Activated T-cell treated with anti-CD3 and anti-CD28 coated beads, Interleukin-2, amount 50 U/mL, for 48 hours (primary cell): ENCODE results near the gene NAXE.
"Not testable (repeated sequence)": the region's sequence is repeated elsewhere in the genome, so short reads cannot be mapped to it uniquely, and the experiment has no call there.

Experiments used
- DNase-seq, 2 experiments: peaks; one replicate each; pipeline ENCODE4 v3.0.0-alpha.2; 2020

The NAXE gene

DNA sequence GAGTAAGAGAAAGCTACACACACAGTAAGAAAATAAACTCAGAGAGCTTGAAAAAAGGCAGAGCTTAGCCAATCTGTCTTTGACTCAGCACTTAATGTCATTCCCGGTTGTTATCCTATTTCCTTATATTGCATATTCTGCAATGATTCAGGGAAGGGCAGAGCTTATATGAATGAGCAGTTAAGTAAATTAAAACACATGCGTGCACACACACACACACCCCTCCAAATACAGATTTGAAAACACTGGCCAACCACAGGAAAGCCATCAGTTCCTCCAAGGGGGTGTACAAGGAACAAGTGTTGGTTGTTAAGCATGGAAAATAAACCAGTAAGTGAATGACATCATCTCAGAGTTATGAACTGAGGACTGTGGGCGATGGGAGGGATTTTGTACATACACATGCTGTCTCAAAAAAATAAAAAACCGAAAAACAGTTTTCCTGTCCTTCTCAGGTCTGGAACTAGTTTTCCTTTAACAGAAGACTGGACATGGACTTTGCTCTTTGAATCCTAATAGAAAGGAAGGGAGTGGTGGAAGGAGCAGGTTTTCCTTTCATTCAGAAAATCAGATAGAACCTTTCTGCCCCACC lies 20.2 kb upstream of the NAXE start:
- no peak for DNase-seq

- DNase-seq = peak; percentile 77 to 80
Measured at GRCh38 chr1:156571919-156572662, 19.5 kb upstream of the NAXE start, which contains the start of gene IQGAP3. IQGAP3 (minus strand) TSS chr1:156572565; CDS start chr1:156572529, 36 bp downstream.

DNA sequence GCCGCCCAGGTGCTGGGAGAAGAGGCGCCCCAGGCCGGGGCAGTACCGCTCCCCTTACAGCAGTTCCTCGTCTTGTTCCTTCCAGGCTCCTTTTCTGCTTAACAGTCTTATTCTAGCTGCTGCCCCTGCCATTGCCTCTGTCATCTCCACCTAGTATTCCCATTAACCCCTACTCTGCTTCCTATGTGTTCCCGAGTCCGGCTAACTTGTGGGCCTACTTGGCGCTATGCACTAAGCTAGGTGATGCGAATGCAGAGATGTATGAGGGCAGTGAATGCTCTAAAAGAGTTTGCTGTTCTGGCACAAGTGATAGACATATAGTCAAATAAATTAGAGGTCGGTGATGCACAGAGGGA lies 18.9 kb upstream of the NAXE start:
- DNase-seq = no peak

- no peak for DNase-seq
Measured at GRCh38 chr1:156574039-156574633, 17.4 kb upstream of the NAXE start.

GRCh38 chr1:156577550-156577949 lies 14.0 kb upstream of the NAXE start:
- no peak for DNase-seq

GRCh38 chr1:156578055-156578454 lies 13.5 kb upstream of the NAXE start:
- DNase-seq = no peak

DNA sequence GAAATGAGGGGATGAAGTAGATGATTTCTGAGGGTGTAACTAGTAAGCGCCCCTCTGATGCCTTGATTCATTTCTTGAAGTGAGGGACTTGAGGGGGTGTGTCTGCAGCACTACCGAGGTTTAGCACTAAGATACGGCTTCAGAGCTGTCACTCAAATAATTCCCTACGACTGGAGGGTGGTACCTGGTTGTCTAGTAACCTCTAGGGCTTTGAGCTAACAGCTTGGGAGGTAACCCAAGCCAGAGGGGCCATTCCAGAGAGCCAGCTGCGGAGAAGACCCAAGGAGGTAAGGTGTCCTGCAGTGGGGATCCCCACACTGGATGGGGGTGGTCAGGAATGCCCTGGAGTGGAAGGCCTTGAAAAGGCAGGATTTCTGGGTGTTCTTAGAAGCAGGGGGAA lies 12.1 kb upstream of the NAXE start, which contains the start of gene TTC24:
Gene TTC24 (plus strand): TSS at position 252 of the 400 bp plus-strand sequence. CDS start 1,642 bp downstream, outside the sequence.
- DNase-seq = no peak

- DNase-seq = peak; percentile 65 to 73
Measured at GRCh38 chr1:156581661-156582387, 9.8 kb upstream of the NAXE start.

DNA sequence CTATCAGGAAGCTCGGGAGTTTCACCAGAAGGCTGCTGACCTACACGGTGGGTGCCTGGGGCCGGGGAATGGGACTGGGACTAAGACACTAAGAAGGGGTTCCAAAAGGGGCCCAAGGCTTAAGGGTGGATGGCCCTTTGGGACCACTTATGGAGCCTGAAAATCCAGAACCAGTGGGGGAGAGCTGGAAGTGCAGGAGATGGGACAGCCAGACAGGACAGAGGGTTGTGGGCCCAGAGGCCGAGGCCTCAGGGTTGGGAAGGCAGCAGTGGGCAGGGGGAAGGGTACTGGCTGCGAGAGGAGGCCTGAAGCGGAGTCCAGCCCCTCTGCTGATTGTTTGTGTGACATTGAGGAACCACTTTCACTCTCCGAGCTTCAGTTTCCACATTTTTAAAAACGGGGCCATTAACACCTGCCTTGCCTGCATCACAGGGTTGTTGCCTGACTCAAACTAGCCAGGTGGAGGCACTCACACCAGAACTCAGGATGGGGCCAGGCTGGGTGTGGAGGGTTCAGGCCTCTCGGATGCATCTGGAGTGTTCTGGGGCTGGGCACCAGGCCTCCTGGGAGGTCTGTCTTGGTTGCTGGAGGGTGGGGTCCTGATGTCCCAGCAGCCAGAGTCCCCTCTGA lies 9.1 kb upstream of the NAXE start:
- DNase-seq = peak; percentile 52 to 58

DNA sequence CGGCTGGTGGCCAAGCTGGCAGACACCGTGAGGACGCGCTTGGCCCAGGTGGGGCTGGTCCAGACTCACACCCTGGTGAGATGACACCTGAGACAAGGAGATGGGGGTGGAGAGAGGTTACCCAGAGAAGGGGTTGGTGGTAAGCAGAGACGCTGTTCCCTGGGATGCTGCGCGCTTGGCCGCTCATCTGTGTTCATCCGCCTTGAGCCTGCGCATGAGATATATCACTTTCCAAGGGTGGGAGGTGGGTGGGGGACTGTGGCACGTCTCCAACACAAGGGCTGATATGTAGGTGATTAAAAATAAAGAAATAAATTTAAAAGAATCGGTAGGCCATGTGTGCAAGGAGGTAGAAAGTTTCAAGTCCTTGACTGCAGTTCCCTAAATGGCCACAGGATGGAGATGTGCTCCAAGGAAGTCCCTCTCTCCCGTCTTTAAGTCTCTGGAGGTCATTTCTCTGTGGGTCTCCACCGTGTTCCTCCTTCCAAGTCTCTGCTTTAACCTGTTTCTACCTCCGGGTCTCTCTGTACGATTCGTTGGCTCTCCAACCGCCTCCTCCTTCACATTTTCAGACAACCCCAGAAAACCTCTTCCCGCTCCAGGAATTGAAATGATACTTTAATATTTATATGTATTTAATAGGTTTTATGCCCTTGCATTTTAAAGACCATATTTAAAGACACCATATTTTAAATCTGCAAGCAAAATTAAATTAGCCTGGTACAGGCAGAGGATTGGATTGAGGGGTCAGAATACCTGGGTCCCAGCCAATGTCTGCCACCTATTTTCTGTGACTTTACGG lies 7.6 kb upstream of the NAXE start:
- DNase-seq = peak; percentile 75 to 81

DNA sequence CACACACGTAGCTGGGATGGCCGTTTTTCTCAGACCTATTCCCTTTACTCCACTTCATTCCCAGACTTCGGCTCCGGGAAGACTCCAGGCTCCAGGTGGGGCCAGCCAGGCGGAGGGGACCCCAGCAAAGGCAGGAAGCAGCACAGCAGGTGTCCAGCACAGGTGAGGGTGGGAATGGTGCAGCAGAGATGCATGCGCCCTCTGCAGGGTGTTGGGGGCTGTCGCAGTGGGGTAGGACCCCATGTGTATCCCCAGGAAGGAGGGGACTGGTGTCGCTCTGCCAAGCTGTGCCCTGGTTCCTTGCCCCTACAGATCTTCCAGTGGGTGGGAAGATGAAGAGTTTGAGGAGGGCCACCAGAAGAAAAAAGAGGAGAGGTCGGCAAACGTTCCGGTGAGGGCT lies 6.8 kb upstream of the NAXE start:
- no peak for DNase-seq

DNA sequence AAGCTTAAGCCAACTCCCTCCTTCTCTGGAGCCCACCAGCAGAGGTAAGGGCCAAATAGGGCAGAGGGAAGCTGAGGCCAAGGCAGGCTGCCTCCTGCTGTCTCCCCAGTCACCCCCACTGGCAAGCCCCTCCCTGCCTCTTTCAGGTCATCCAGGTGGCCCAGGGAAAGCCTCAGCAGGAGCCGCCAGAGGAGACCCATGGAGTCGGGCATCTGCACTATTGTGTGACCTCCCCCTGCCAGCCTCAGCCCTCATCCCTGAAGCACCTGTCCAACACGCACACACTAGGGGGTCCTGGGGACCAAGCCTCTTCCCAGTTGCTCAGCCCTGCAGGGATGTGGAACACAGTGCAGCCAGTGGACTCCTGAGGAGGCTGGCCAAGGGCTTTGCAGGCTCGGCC lies 5.3 kb upstream of the NAXE start:
- no peak for DNase-seq

- DNase-seq = no peak
Measured at GRCh38 chr1:156586892-156587477, 4.6 kb upstream of the NAXE start.

DNA sequence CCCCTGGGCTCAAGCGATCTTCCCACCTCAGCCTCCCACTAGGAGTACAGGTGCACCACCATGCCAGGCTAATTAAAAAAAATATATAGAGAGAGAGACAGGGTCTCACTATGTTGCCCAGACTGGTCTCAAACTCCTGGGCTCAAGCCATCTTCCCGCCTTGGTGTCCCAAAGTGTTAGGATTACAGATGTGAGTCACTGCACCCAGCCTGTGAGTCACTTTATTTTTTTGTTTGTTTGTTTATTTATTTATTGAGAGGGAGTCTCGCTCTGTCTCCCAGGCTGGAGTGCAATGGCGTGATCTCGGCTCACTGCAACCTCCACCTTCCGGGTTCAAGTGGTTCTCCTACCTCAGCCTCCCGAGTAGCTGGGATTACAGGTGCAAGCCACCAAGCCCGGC lies 3.6 kb upstream of the NAXE start:
- DNase-seq = not testable (repeated sequence)

- no peak for DNase-seq
Measured at GRCh38 chr1:156589546-156589945, 2.0 kb upstream of the NAXE start.

GRCh38 chr1:156590326-156591180 lies 1.0 kb upstream of the NAXE start:
- DNase-seq = no peak

DNA sequence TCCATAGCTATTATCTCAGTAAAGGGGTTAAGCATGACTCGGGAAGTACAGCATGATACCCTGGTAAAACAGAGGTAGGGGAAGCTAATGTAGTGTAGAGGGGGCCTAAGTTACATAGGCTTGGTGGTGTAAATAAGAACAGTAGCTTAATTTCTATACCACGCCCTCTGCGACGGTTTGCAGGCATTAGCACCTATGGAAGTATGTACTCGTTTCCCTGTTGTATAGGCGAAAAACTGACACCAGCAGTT lies 470 bp upstream of the NAXE start:
- DNase-seq = no peak

DNA sequence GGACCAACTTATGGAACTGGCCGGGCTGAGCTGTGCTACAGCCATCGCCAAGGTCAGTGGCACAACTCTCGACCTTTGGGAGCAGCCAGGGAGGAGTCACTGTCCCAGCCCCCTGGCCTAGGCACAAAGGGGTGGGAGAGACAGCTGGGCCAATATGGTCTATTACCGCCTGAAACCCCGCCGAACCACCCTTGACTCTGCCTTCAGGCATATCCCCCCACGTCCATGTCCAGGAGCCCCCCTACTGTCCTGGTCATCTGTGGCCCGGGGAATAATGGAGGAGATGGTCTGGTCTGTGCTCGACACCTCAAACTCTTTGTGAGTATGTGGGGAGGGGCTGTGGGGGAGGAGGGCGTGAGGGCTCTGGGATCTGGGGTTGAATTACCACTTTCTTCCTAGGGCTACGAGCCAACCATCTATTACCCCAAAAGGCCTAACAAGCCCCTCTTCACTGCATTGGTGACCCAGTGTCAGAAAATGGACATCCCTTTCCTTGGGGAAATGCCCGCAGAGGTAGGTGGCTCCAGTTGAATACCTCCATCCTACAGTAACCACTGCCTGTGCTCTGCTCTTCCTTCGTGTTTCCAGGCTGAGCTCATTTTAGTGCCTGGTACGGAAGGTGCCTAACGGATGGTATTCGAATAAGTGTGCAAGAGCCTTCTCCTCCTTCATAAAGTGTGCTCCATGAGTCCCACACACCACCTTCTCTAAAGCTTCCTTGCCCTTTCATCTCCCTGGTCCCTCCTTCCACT lies 758 bp downstream of the NAXE start:
- no peak for DNase-seq

GRCh38 chr1:156592910-156593660 lies 1.5 kb downstream of the NAXE start:
- DNase-seq = no peak

DNA sequence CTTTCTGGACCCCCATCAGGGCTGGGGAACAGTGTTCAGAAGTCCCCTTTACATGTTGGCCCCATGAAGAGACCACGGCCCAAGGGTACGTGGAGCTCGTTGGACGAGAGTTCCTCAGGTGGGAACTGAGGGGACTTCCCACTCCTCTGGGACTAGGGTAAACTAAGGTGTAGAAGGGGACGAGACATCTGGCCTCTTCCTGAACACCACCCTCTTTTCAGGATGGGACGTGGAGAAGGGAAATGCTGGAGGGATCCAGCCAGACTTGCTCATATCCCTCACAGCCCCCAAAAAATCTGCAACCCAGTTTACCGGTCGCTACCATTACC lies 2.0 kb downstream of the NAXE start:
- DNase-seq = no peak
